Coronary artery (tissue), 2 donors: Measurements from ENCODE around the gene SLFNL1.

ENCODE experiments used
- DNase-seq: peaks from one replicate; pipeline ENCODE4 v3.0.0-alpha.2; 2017; ENCODE audit warnings: low spot score
- H3K27ac ChIP-seq, 2 donors: fragments of 200-600 bp; sonication (generic); one replicate each; pipeline ENCODE4 v1.5.1; 2016 to 2019
- H3K4me3 ChIP-seq: fragments of 200-600 bp; sonication (generic); 2 replicates; pipeline ENCODE4 v1.5.1; 2016; ENCODE audit warnings: mild to moderate bottlenecking, moderate library complexity
- TF ChIP-seq, protein P1 (sequence below): fragments of 200-600 bp; sonication (generic); IDR thresholded peaks from one replicate; pipeline ENCODE4 v1.5.1; 2019; ENCODE audit warnings: antibody characterized with exemption

SLFNL1 gene

DNA sequence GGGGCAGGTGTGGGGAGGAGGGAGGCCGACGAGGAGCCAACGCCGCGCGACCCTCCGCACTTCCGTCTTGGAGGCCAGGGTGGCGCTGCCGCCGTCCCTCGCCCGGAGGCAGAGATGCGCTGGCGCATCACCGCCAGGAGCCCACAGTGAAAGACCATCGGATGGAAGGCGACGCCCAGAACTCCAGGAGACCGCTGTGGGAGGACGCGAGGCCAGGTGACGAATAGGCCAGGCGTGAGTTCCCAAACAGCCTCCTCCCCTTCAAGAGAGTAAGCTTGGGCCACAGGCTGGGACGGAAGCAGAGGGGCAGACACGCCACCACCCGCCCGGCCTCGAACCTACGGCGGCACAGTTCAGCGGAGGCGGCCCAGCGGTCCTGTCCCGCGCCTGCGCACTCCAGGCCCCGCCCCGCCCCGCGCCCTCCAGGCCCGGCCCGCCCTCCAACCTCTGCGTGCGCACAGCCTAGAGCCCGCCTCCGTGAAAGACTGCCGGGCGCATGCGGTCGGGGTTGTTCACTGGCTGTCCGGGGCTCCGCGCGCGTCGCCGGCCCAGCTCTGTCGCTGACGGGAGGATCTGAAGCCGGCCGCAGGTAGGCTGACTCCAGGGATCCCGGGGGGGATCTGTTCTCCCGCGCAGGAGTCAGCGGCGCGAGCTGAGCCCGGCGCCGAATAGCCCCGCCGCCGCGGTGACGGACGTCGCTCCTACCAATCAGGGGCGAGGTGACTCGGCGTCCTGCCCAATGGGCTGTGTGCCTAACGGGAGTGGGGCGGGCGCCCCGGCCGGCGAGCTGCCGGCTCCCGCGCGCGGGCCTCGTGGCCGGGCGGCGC is 42.1 kb downstream of the SLFNL1 start, which contains the start of gene CTPS1:
Gene CTPS1 (plus strand): TSS at position 456 of the 827 bp plus-strand sequence. CDS start 3,595 bp downstream, outside the sequence.
- peak; percentile 96 for DNase-seq
- Histone ChIP-seq H3K4me3 (peak within 1 kb of the TSS; percentile 88), H3K27ac (peak within 1 kb of the TSS; percentile 95 to 98)
- TF ChIP-seq, protein P1, sequence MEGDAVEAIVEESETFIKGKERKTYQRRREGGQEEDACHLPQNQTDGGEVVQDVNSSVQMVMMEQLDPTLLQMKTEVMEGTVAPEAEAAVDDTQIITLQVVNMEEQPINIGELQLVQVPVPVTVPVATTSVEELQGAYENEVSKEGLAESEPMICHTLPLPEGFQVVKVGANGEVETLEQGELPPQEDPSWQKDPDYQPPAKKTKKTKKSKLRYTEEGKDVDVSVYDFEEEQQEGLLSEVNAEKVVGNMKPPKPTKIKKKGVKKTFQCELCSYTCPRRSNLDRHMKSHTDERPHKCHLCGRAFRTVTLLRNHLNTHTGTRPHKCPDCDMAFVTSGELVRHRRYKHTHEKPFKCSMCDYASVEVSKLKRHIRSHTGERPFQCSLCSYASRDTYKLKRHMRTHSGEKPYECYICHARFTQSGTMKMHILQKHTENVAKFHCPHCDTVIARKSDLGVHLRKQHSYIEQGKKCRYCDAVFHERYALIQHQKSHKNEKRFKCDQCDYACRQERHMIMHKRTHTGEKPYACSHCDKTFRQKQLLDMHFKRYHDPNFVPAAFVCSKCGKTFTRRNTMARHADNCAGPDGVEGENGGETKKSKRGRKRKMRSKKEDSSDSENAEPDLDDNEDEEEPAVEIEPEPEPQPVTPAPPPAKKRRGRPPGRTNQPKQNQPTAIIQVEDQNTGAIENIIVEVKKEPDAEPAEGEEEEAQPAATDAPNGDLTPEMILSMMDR = no peak

DNA sequence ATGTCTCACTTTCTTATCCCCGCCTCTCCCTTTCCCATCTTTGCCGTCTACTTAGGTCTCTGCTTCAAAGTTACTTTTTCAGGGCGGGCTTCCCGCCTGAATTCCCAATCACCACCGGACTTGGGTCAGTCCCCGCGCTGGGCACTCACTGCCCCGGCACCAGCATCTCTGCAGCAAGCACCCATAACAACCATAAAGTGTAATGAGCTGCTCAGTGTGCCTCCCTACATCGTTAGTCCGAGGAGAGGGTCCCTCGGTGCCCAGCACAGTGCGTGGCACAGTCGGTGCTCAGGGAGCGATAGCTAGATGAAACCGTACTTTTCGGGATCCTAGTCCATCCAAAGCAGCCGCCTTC is 42.7 kb downstream of the SLFNL1 start:
- H3K4me3 ChIP-seq = peak overlapping the region; percentile 88
- H3K27ac ChIP-seq = peak overlapping the region; percentile 95 to 98
- DNase-seq = no peak
- TF ChIP-seq, protein P1 = no peak

DNA sequence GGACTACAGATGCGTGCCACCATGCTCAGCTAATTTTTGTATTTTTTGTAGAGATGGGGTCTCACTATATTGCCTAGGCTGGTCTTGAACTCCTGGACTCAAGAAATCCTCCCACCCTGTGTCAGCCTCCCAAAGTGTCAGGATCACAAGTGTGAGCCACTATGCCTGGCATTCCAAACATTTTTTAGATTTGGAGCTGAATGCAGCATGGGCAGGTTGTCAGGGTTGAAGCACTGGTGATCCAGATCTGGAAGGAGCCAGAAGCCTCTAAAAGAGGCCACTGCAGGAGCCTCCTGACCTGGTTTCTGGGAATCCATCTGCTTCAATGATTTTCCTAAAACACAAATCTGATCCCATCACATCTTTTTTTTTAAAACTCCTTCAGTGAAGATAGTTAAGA is 43.8 kb downstream of the SLFNL1 start:
- DNase-seq = no peak
- TF ChIP-seq, protein P1 = no peak
- no peak overlapping the region for H3K4me3 ChIP-seq
- H3K27ac ChIP-seq = peak overlapping the region; percentile 4 to 98

DNA sequence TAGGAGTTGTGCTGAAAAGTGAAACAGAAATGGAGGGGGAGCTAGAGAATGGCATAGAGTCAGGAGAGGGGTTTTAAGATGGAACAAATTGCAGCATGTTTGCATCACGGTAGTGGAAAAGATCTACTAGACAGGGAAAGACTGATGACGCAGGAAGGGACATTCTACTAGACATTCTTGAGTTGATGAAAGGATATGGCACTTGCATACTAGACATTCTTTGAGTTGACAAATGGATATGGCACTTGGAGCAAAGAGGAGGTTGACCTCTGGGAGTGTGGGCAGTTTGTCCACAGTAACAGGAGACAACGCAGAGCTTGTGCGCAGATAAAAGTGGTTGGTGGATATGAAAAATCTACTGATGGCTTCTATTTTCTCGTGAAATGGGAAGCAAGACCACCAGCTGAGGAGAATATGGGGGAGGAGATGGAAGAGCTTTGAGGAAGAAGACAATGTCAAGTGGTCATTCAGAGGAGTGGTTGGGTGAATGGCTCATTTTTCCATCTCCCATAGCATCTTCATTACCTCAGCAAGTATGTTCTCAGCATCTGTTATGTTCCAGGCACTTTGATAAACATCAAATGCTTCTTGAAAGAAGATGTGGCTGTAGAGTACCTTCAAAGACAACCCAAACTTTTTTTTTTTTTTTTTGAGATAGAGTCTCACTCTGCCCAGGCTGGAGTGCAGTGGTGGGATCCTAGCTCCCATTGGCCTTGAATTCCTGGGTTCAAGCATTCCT is 44.4 kb downstream of the SLFNL1 start:
- Histone ChIP-seq H3K27ac (peak overlapping the region; percentile 4 to 98), H3K4me3 (no peak overlapping the region)
- peak; percentile 85 for DNase-seq
- TF ChIP-seq, protein P1 = no peak

DNA sequence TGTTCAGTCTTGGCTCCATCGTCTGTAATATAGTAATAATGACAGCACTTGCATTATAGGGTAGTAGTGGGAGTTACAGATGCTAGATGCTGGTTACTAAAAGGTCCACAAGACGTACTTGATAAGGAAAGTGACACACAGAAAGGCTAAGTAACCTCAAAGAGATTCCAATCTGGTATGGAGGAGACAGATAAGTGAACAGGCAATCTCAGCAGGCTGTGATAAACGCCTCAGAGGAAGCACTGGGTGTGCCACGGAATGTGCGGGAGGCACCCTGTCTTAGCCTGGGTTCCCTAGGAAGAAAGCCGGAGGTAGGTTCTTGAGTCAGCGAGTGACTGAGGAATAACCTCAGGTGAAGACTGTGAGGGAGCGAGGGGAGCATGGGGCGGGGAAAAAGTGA is 46.6 kb downstream of the SLFNL1 start:
- Histone ChIP-seq H3K27ac (no peak overlapping the region), H3K4me3 (no peak overlapping the region)
- TF ChIP-seq, protein P1 = no peak
- no peak for DNase-seq

DNA sequence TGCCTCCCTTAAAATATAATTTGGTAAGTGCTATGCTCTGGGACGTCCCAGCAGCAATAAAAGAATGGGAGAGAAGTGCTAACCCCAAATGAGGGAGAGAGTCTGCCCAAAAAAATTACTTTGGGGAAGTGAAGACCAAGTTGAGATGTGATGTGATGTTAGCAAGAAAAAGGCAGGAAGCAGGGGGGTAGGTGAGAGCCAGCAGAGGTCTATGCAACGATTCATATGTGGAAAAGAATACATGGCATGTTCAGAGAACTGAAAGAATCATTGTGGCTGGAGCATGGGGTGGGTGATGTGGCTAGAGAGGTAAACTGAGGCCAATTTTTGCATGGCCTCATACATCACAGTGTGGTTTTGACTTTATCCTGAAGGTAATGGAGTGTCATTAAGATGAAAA is 47.6 kb downstream of the SLFNL1 start:
- H3K27ac ChIP-seq = no peak overlapping the region
- no peak overlapping the region for H3K4me3 ChIP-seq
- TF ChIP-seq, protein P1 = no peak
- no peak for DNase-seq
